ENCODE measurements around the gene RBM10.

RBM10 gene

GRCh38 chrX:47216393-47216925 is 71.4 kb downstream of the RBM10 start:
- POLR2A ChIA-PET = no interaction called here
- CTCF ChIA-PET = no interaction called here

GRCh38 chrX:47217121-47217851 is 72.3 kb downstream of the RBM10 start:
- ChIA-PET CTCF (interaction anchor here (1.0 to 1.5 kb wide), 2 partner anchors 20 to 26 kb away, joined by 3 to 5 read pairs; no protein-coding TSS in a partner anchor), POLR2A (interaction anchor here (1.0 to 2.3 kb wide), 4 partner anchors 11 to 27 kb away, joined by 3 to 20 read pairs (median 4); partner anchors contain the start of gene USP11)
- no peak for DNase-seq (ENCODE audit: extremely low spot score)
- TF ChIP-seq CTCF (IDR thresholded peaks at IDR 0.05; ENCODE audit: control extremely low read depth, extremely low read depth, low read depth, missing control alignments) = no peak

More at GRCh38 chrX:47216393-47216925, 71.4 kb downstream of the RBM10 start:
- DNase-seq (ENCODE audit: extremely low spot score) = no peak
- no peak for TF ChIP-seq CTCF (IDR thresholded peaks at IDR 0.05; ENCODE audit: control extremely low read depth, extremely low read depth, low read depth, missing control alignments)

GRCh38 chrX:47217852-47218279 is 72.8 kb downstream of the RBM10 start:
- POLR2A ChIA-PET = interaction anchor here (0.6 to 2.3 kb wide), 5 partner anchors 12 to 73 kb away, joined by 3 to 20 read pairs (median 3); partner anchors contain the start of genes NDUFB11 and USP11
- peak; percentile 88 for DNase-seq (ENCODE audit: extremely low spot score)
- CTCF ChIA-PET = interaction anchor here (0.9 to 1.5 kb wide), 3 partner anchors 21 to 305 kb away, joined by 3 to 5 read pairs (median 3); no protein-coding TSS in a partner anchor
- TF ChIP-seq CTCF (IDR thresholded peaks at IDR 0.05; ENCODE audit: control extremely low read depth, extremely low read depth, low read depth, missing control alignments) = no peak

- no peak for TF ChIP-seq CTCF (IDR thresholded peaks at IDR 0.05; ENCODE audit: control extremely low read depth, extremely low read depth, low read depth, missing control alignments)
- ChIA-PET POLR2A (interaction anchor here (0.6 to 2.3 kb wide), 5 partner anchors 12 to 74 kb away, joined by 3 to 20 read pairs (median 3); partner anchors contain the start of genes NDUFB11 and USP11), CTCF (interaction anchor here (0.9 to 1.5 kb wide), 3 partner anchors 22 to 305 kb away, joined by 3 to 5 read pairs (median 3); no protein-coding TSS in a partner anchor)
- peak; percentile 84 for DNase-seq (ENCODE audit: extremely low spot score)
These were observed 73.4 kb downstream of the RBM10 start, which contains the start of gene CDK16 for GRCh38 chrX:47218280-47218919. CDK16 (plus strand) TSS chrX:47218681; CDS start chrX:47223558, 4,877 bp downstream.

- peak; percentile 42 for DNase-seq (ENCODE audit: extremely low spot score)
- POLR2A ChIA-PET = interaction anchor here (2.3 kb wide), 1 partner anchor 14 kb away, joined by 20 read pairs; the partner anchor contains the start of gene USP11
- no peak for TF ChIP-seq CTCF (IDR thresholded peaks at IDR 0.05; ENCODE audit: control extremely low read depth, extremely low read depth, low read depth, missing control alignments)
- CTCF ChIA-PET = interaction anchor here (1.5 kb wide), 1 partner anchor 22 kb away, joined by 3 read pairs; no protein-coding TSS in a partner anchor
These were observed 74.1 kb downstream of the RBM10 start for GRCh38 chrX:47218920-47219815.

All from GM10248 (cell line).